ENCODE data around the gene FHAD1.

DNA sequence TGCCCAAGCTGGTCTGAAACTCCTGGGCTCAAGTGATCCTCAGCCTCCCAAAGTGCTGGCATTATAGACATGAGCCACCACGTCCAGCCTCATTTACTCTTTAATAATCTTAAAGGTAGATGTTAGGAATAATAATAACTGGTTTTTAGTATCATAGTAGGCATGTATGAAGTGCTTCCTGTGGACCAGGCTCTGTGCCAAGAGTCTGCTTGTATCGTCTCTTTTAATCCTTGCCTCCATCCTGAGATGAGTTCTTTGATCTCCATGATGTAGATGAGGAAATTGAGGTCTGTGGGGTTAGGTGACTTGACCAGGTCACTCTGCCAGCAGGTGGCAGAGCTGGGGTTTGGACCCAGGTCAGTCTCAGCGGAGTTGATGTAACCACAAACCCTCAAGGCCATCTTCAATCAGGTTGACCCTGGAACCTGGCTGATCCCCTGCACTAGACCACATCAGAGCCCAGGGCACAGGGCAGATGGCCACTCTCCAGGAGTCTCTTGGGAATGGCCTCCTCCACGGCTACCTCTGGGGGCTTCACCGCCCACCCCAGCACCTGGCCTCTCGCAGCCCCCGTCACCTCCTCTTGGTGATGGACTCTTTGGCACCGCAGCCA is 173.9 kb downstream of the FHAD1 start:
- TF ChIP-seq TAF1 (IDR thresholded peaks at IDR 0.05; ENCODE audit: borderline replicate concordance, insufficient read depth, low read length) (no peak), SIN3A (IDR thresholded peaks at IDR 0.05; ENCODE audit: borderline replicate concordance, insufficient read depth, low read length) (no peak), POLR2AphosphoS5 (IDR thresholded peaks at IDR 0.05; ENCODE audit: low read depth, low read length) (no peak)
- TF ChIP-seq, protein P1, sequence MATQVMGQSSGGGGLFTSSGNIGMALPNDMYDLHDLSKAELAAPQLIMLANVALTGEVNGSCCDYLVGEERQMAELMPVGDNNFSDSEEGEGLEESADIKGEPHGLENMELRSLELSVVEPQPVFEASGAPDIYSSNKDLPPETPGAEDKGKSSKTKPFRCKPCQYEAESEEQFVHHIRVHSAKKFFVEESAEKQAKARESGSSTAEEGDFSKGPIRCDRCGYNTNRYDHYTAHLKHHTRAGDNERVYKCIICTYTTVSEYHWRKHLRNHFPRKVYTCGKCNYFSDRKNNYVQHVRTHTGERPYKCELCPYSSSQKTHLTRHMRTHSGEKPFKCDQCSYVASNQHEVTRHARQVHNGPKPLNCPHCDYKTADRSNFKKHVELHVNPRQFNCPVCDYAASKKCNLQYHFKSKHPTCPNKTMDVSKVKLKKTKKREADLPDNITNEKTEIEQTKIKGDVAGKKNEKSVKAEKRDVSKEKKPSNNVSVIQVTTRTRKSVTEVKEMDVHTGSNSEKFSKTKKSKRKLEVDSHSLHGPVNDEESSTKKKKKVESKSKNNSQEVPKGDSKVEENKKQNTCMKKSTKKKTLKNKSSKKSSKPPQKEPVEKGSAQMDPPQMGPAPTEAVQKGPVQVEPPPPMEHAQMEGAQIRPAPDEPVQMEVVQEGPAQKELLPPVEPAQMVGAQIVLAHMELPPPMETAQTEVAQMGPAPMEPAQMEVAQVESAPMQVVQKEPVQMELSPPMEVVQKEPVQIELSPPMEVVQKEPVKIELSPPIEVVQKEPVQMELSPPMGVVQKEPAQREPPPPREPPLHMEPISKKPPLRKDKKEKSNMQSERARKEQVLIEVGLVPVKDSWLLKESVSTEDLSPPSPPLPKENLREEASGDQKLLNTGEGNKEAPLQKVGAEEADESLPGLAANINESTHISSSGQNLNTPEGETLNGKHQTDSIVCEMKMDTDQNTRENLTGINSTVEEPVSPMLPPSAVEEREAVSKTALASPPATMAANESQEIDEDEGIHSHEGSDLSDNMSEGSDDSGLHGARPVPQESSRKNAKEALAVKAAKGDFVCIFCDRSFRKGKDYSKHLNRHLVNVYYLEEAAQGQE (IDR thresholded peaks at IDR 0.05; ENCODE audit: insufficient read depth in 1 of 2, low read depth in 2 of 2, low read length in 2 of 2) = no peak
